DMS53 treated with DMSO at 0.1 percent for 48 hours (cell line): ENCODE measurements around the gene SND1.
A peak's percentile ranks its signal among the peaks of the same experiment; 100 is the strongest.

Experiments
- DNase-seq: peaks from one replicate; lab custom pipeline; 2025; ENCODE audit not compliant: unreplicated experiment; lab: John Stamatoyannopoulos, UW

Gene SND1

GRCh38 chr7:127726476-127726875 lies 74.5 kb downstream of the SND1 start:
- DNase-seq = no peak

- DNase-seq = no peak
Measured at GRCh38 chr7:127730658-127731276, 78.8 kb downstream of the SND1 start.

GRCh38 chr7:127731431-127732080 lies 79.6 kb downstream of the SND1 start:
- DNase-seq = no peak

GRCh38 chr7:127732306-127732705 lies 80.3 kb downstream of the SND1 start:
- DNase-seq = no peak

- no peak for DNase-seq
Measured at GRCh38 chr7:127733986-127734385, 82.0 kb downstream of the SND1 start.

GRCh38 chr7:127736511-127736910 lies 84.5 kb downstream of the SND1 start:
- DNase-seq = no peak

GRCh38 chr7:127738859-127739258 lies 86.9 kb downstream of the SND1 start:
- no peak for DNase-seq

GRCh38 chr7:127741764-127742375 lies 89.9 kb downstream of the SND1 start:
- DNase-seq = no peak

GRCh38 chr7:127745445-127745844 lies 93.5 kb downstream of the SND1 start:
- no peak for DNase-seq

GRCh38 chr7:127751062-127751461 lies 99.1 kb downstream of the SND1 start:
- DNase-seq = no peak

GRCh38 chr7:127751490-127752448 lies 99.8 kb downstream of the SND1 start:
- no peak for DNase-seq

- DNase-seq = no peak
Measured at GRCh38 chr7:127752829-127753228, 100.8 kb downstream of the SND1 start.

GRCh38 chr7:127754457-127754856 lies 102.5 kb downstream of the SND1 start:
- DNase-seq = no peak

- no peak for DNase-seq
Measured at GRCh38 chr7:127755521-127755920, 103.5 kb downstream of the SND1 start.

- no peak for DNase-seq
Measured at GRCh38 chr7:127755965-127756364, 104.0 kb downstream of the SND1 start.

GRCh38 chr7:127758105-127758504 lies 106.1 kb downstream of the SND1 start:
- DNase-seq = no peak

- DNase-seq = no peak
Measured at GRCh38 chr7:127758845-127759244, 106.9 kb downstream of the SND1 start.

GRCh38 chr7:127759945-127760421 lies 108.0 kb downstream of the SND1 start:
- DNase-seq = no peak

GRCh38 chr7:127760436-127761031 lies 108.5 kb downstream of the SND1 start:
- peak; percentile 8 for DNase-seq

GRCh38 chr7:127761196-127761595 lies 109.2 kb downstream of the SND1 start:
- no peak for DNase-seq

GRCh38 chr7:127764681-127765080 lies 112.7 kb downstream of the SND1 start:
- DNase-seq = no peak
